Bronchial epithelial cell (primary cell): Measurements from ENCODE around the gene PPP1R16B. TPM values are rescaled to one million over a fixed set of nuclear protein-coding genes. Genes with fewer than 3 reads are reported as not detected.

Experiments used
- DNase-seq: peaks from one replicate; pipeline ENCODE4 v3.0.0-alpha.2; 2010; ENCODE audit warnings: low read depth
- FAIRE-seq: peaks from 2 replicates; lab custom pipeline; 2011; peaks lifted over from hg19 to GRCh38; lab: Jason Lieb, UNC
- H3K27me3 ChIP-seq: 2 replicates; pipeline ENCODE4 v1.5.1; 2011; ENCODE audit warnings: low read length; ENCODE audit not compliant: control insufficient read depth, insufficient read depth
- H3K36me3 ChIP-seq: 2 replicates; pipeline ENCODE4 v1.5.1; 2011; ENCODE audit warnings: low read length; ENCODE audit not compliant: control insufficient read depth, insufficient read depth
- H3K4me3 ChIP-seq: 2 replicates; pipeline ENCODE4 v1.5.1; 2011; ENCODE audit warnings: mild to moderate bottlenecking, low read depth, low read length, control low read depth
- CTCF ChIP-seq: IDR thresholded peaks from 2 replicates; pipeline ENCODE4 v1.5.1; 2011; ENCODE audit warnings: mild to moderate bottlenecking, moderate library complexity, low read length, control low read depth, inconsistent platforms; ENCODE audit not compliant: insufficient read depth, severe bottlenecking
- total RNA-seq: library from RNA; depleted of rRNA; stranded (reverse); fragments of >200 nt; gene quantifications from 2 replicates; pipeline ENCODE4 v1.2.1, GENCODE V29; 2014

The PPP1R16B gene
- total RNA-seq, 1 donor from 2014 or later, result 0.26 TPM

DNA sequence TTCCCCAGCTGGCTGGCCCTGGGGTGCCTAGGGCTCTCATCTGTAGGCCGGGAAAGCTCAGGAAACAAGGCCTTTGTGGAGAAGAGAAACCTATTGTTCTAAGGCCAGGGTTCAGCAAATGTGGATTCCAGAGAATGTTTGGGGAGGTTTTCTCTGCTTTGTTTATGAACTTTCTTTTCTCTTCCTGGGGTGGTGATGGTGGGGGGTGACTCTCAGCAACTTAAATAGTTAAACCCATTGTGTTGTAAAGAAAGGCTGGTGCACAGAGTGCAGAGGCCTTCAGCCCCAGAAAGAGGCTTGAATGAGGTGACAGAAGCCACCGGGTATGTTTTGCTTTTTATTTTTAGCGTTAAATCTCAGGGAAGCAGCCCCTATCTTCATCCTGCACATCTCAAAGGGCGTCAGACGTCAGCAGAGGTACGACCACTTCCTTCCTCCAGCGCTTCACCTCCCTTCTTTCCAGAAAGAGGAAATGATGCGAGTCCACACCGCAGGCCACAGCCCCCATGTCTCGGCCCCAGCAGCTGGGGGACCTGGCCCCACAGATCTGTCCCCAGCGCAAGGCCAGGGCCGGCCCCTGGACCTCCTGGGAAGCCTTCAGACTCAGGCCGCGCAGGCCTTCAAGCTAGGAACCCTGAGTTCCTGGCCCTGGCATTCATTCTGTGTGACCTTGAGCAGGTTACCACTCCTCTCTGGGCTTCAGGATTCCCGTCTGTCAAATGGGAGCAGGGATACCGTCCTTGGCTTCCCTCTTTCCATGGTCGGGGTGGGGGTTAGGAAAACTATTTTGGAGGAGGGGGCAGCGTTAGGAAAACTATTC lies 605 bp upstream of the PPP1R16B start:
- no peak overlapping the region for H3K4me3 ChIP-seq
- FAIRE-seq, result no peak
- H3K27me3 ChIP-seq, result peaks cover 22% of the 10 kb centered on the region

GRCh38 chr20:38805958-38806854 lies 709 bp downstream of the PPP1R16B start:
- no peak for TF ChIP-seq CTCF
- H3K4me3 ChIP-seq, result no peak overlapping the region

More for the DNA sequence above, 605 bp upstream of the PPP1R16B start:
- DNase-seq, result no peak
- H3K36me3 ChIP-seq, result no peaks in the 10 kb centered on the region
- no peak for TF ChIP-seq CTCF

GRCh38 chr20:38806855-38807655 lies 1.6 kb downstream of the PPP1R16B start:
- DNase-seq, result no peak
- FAIRE-seq, result no peak
- H3K27me3 ChIP-seq, result peaks cover 24% of the 10 kb centered on the region
- no peaks in the 10 kb centered on the region for H3K36me3 ChIP-seq
- TF ChIP-seq CTCF, result no peak
- no peak overlapping the region for H3K4me3 ChIP-seq

More at GRCh38 chr20:38805958-38806854, 709 bp downstream of the PPP1R16B start:
- Histone ChIP-seq H3K27me3 (peaks cover 24% of the 10 kb centered on the region), H3K36me3 (no peaks in the 10 kb centered on the region)
- FAIRE-seq (no peak), DNase-seq (no peak)

DNA sequence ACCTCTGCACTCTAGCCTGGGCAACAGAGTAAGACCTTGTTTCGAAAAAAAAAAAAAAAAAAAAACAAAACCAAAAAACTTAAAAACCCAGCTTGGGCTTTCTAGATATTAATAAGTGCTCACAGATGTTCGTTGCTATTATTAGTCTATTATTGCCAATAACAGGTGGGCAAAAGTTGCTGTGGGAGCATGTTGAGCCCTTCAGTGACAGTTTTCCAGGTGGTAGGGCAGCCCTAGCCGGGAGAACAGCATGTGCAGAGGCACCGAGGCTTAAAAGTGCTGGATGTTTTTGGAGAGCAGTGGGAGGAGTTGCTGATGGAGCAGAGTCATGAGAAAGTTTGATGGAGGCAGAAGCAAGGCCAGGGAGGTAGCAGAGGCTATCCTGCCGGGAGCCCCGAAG lies 4.4 kb downstream of the PPP1R16B start:
- no peaks in the 10 kb centered on the region for H3K36me3 ChIP-seq
- FAIRE-seq (no peak), DNase-seq (no peak)
- TF ChIP-seq CTCF, result no peak
- peaks cover 27% of the 10 kb centered on the region for H3K27me3 ChIP-seq
- H3K4me3 ChIP-seq, result no peak overlapping the region

- H3K27me3 ChIP-seq, result peaks cover 23% of the 10 kb centered on the region
- TF ChIP-seq CTCF, result no peak
- no peak for FAIRE-seq
Measured at GRCh38 chr20:38810926-38811630, 5.6 kb downstream of the PPP1R16B start.

More at GRCh38 chr20:38810926-38811630, 5.6 kb downstream of the PPP1R16B start:
- Histone ChIP-seq H3K36me3 (no peaks in the 10 kb centered on the region), H3K4me3 (no peak overlapping the region)
- no peak for DNase-seq
